H1 (cell line): ENCODE results near the gene TRIM65. TPM values are rescaled to one million over a fixed set of nuclear protein-coding genes. Genes with fewer than 3 reads are reported as not detected.
A peak's percentile ranks its signal among the peaks of the same experiment; 100 is the strongest.

Experiments
- CTCF ChIA-PET: fragments of 300-600 bp; sonication (Branson Sonifier 250); formaldehyde crosslinking; loops from one replicate; lab custom pipeline; 2021; ENCODE audit not compliant: partially characterized antibody; lab: Charles Lee
- POLR2A ChIA-PET: fragments of 300-600 bp; sonication (Branson Sonifier 250); formaldehyde crosslinking; loops from one replicate; lab custom pipeline; 2021; ENCODE audit warnings: inconsistent platforms; ENCODE audit not compliant: partially characterized antibody; lab: Charles Lee
- DNase-seq, 2 experiments: peaks; one replicate each; pipeline versions ENCODE4 v3.0.0 to v3.0.0-alpha.2; 2010 to 2022; ENCODE audit warnings: low spot score in 2 of 2, low read depth in 1 of 2, mixed read lengths in 1 of 2
- FAIRE-seq: peaks from 2 replicates; lab custom pipeline; 2011; peaks lifted over from hg19 to GRCh38; lab: Jason Lieb, UNC
- H2AFZ ChIP-seq: 2 replicates; pipeline ENCODE4 v1.8.1; 2012; ENCODE audit warnings: low read length, inconsistent platforms
- H2AK5ac ChIP-seq: 2 replicates; pipeline ENCODE4 v1.6.1; 2013; ENCODE audit warnings: low read depth, low read length
- H2BK120ac ChIP-seq: replicated peaks from 2 replicates; pipeline ENCODE3; 2013; ENCODE audit warnings: low read depth, low read length, inconsistent platforms
- H2BK12ac ChIP-seq: 2 replicates; pipeline ENCODE4 v1.6.1; 2013; ENCODE audit warnings: low read depth, low read length
- H2BK15ac ChIP-seq: 2 replicates; pipeline ENCODE4 v1.6.1; 2013; ENCODE audit warnings: low read length
- H2BK20ac ChIP-seq: 2 replicates; pipeline ENCODE4 v1.6.1; 2013; ENCODE audit warnings: low read length
- H2BK5ac ChIP-seq: 2 replicates; pipeline ENCODE4 v1.6.1; 2013; ENCODE audit warnings: low read depth, low read length
- H3K14ac ChIP-seq: 2 replicates; pipeline ENCODE4 v1.6.1; 2013; ENCODE audit warnings: inconsistent platforms; ENCODE audit not compliant: insufficient read length
- H3K18ac ChIP-seq: 2 replicates; pipeline ENCODE4 v1.6.1; 2013; ENCODE audit warnings: low read length; ENCODE audit errors: extremely low read depth
- H3K23ac ChIP-seq: 2 replicates; pipeline ENCODE4 v1.6.1; 2013; ENCODE audit warnings: inconsistent platforms; ENCODE audit not compliant: insufficient read length
- H3K23me2 ChIP-seq: 2 replicates; pipeline ENCODE4 v1.6.1; 2013; ENCODE audit warnings: low read depth, low read length
- H3K27ac ChIP-seq: 2 replicates; pipeline ENCODE4 v1.6.1; 2011; ENCODE audit warnings: low read depth, low read length, inconsistent platforms
- H3K27me3 ChIP-seq, 4 experiments: replicated peaks in 1 of 4; 1 replicate in 1 of 4; 2 replicates in 3 of 4; pipeline versions ENCODE4 v1.6.1 to v1.8.1; 2011 to 2013; ENCODE audit warnings: low read length in 3 of 4, mild to moderate bottlenecking in 3 of 4, inconsistent platforms in 2 of 4, mixed read lengths in 2 of 4, moderate library complexity in 1 of 4; ENCODE audit not compliant: control insufficient read depth in 3 of 4, insufficient read depth in 3 of 4; ENCODE audit errors: extremely low read depth in 1 of 4
- H3K36me3 ChIP-seq, 4 experiments: 2 replicates each; pipeline versions ENCODE4 v1.6.1 to v1.8.1; 2011 to 2013; ENCODE audit warnings: mild to moderate bottlenecking in 4 of 4, low read length in 3 of 4, moderate library complexity in 2 of 4, control low read depth in 1 of 4, inconsistent platforms in 1 of 4; ENCODE audit not compliant: insufficient read depth in 4 of 4, control insufficient read depth in 2 of 4
- H3K4ac ChIP-seq: replicated peaks from 2 replicates; pipeline ENCODE3; 2013; ENCODE audit warnings: low read length, low read depth, mixed read lengths, inconsistent platforms; ENCODE audit not compliant: insufficient read length
- H3K4me1 ChIP-seq, 4 experiments: replicated peaks in 1 of 4; 1 replicate in 1 of 4; 2 replicates in 3 of 4; pipeline versions ENCODE4 v1.6.1 to v1.8.1; 2011 to 2013; ENCODE audit warnings: low read length in 3 of 4, inconsistent platforms in 2 of 4, mixed read lengths in 1 of 4; ENCODE audit not compliant: insufficient read depth in 4 of 4, control insufficient read depth in 3 of 4
- H3K4me2 ChIP-seq, 2 experiments: 2 replicates each; pipeline versions ENCODE4 v1.6.1 to v1.8.1; 2011 to 2013; ENCODE audit warnings: low read depth in 2 of 2, low read length in 2 of 2, control low read depth in 1 of 2, inconsistent platforms in 1 of 2, mild to moderate bottlenecking in 1 of 2; ENCODE audit not compliant: insufficient read depth in 1 of 2
- H3K4me3 ChIP-seq, 4 experiments: fragments of 200-600, 300-600 bp in 1 of 4; sonication (generic), shearing (Covaris generic), sonication (Bioruptor Twin) in 1 of 4; 2 replicates each; pipeline versions ENCODE4 v1.5.1 to v1.8.1; 2011 to 2016; ENCODE audit warnings: low read length in 4 of 4, low read depth in 3 of 4, control low read depth in 2 of 4, inconsistent platforms in 2 of 4, mild to moderate bottlenecking in 2 of 4, mixed read lengths in 1 of 4, moderate library complexity in 1 of 4; ENCODE audit not compliant: insufficient read depth in 2 of 4; ENCODE audit errors: extremely low read depth in 1 of 4
- H3K56ac ChIP-seq: replicated peaks from 2 replicates; pipeline ENCODE3; 2013; ENCODE audit warnings: low read depth, mild to moderate bottlenecking, mixed read lengths, low read length, inconsistent platforms; ENCODE audit not compliant: insufficient read length
- H3K79me1 ChIP-seq: 2 replicates; pipeline ENCODE4 v1.6.1; 2013; ENCODE audit warnings: low read depth, low read length, control low read depth
- H3K79me2 ChIP-seq, 2 experiments: 2 replicates each; pipeline versions ENCODE4 v1.6.1 to v1.8.1; 2012 to 2013; ENCODE audit warnings: low read length in 2 of 2, mild to moderate bottlenecking in 2 of 2, inconsistent platforms in 1 of 2; ENCODE audit not compliant: insufficient read depth in 2 of 2, control insufficient read depth in 1 of 2
- H3K9ac ChIP-seq, 4 experiments: replicated peaks in 1 of 4; 1 replicate in 1 of 4; 2 replicates in 3 of 4; pipeline versions ENCODE4 v1.6.1 to v1.8.1; 2011 to 2013; ENCODE audit warnings: low read depth in 3 of 4, low read length in 3 of 4, control low read depth in 2 of 4, mild to moderate bottlenecking in 2 of 4, moderate library complexity in 2 of 4, inconsistent platforms in 1 of 4; ENCODE audit errors: extremely low read depth in 1 of 4
- H3K9me3 ChIP-seq, 2 experiments: 2 replicates each; pipeline versions ENCODE4 v1.6.1 to v1.8.1; 2012 to 2013; ENCODE audit warnings: mild to moderate bottlenecking in 2 of 2, moderate library complexity in 2 of 2, control low read depth in 1 of 2, inconsistent platforms in 1 of 2, low read depth in 1 of 2, low read length in 1 of 2, mixed read lengths in 1 of 2; ENCODE audit not compliant: insufficient read depth in 2 of 2
- H4K20me1 ChIP-seq, 2 experiments: replicated peaks in 1 of 2; 2 replicates each; pipeline versions ENCODE3 to v1.8.1; 2011 to 2013; ENCODE audit warnings: inconsistent platforms in 2 of 2, low read length in 2 of 2, mild to moderate bottlenecking in 1 of 2; ENCODE audit not compliant: insufficient read depth in 2 of 2, control insufficient read depth in 1 of 2
- H4K5ac ChIP-seq: 2 replicates; pipeline ENCODE4 v1.6.1; 2013; ENCODE audit warnings: low read length, low read depth, mixed read lengths, inconsistent platforms; ENCODE audit not compliant: insufficient read length
- H4K8ac ChIP-seq: 2 replicates; pipeline ENCODE4 v1.8.0; 2013; ENCODE audit warnings: mild to moderate bottlenecking, moderate library complexity, low read length, inconsistent platforms; ENCODE audit not compliant: insufficient read depth; ENCODE audit errors: extremely low read depth
- H4K91ac ChIP-seq: replicated peaks from 2 replicates; pipeline ENCODE3; 2013; ENCODE audit warnings: low read length, mixed read lengths, inconsistent platforms; ENCODE audit not compliant: insufficient read length
- EGR1 ChIP-seq: IDR thresholded peaks from 2 replicates; pipeline ENCODE4 v1.6.1; 2011; ENCODE audit warnings: low read depth, low read length, borderline replicate concordance
- EP300 ChIP-seq, 2 experiments: IDR thresholded peaks; 1 replicate in 1 of 2; 2 replicates in 1 of 2; pipeline ENCODE4 v1.6.1; 2011 to 2012; ENCODE audit warnings: low read depth in 2 of 2, low read length in 2 of 2, mild to moderate bottlenecking in 2 of 2, borderline replicate concordance in 1 of 2, inconsistent platforms in 1 of 2, moderate library complexity in 1 of 2
- POLR2A ChIP-seq, 2 experiments: IDR thresholded peaks; 1 replicate in 1 of 2; 2 replicates in 1 of 2; pipeline ENCODE4 v1.6.1; 2011; ENCODE audit warnings: low read depth in 2 of 2, low read length in 2 of 2, mild to moderate bottlenecking in 2 of 2; ENCODE audit errors: control extremely low read depth in 1 of 2
- SUZ12 ChIP-seq: fragments of 200-600 bp; sonication (generic); IDR thresholded peaks from 2 replicates; pipeline ENCODE4 v1.6.1; 2012; ENCODE audit warnings: mild to moderate bottlenecking, inconsistent platforms, low read length, moderate library complexity, mixed read lengths
- TCF12 ChIP-seq: IDR thresholded peaks from 2 replicates; pipeline ENCODE4 v1.6.1; 2011; ENCODE audit warnings: low read depth, mild to moderate bottlenecking, low read length
- TEAD4 ChIP-seq: IDR thresholded peaks from 2 replicates; pipeline ENCODE4 v1.6.1; 2012; ENCODE audit warnings: low read depth, low read length, inconsistent platforms, mixed read lengths
- WGBS, 2 experiments: shearing (Covaris generic) in 1 of 2; methylation state at CpG; one replicate each; pipeline versions ENCODE4 v1.1.6 to v1.1.7; 2013 to 2015; ENCODE audit warnings: low lambda C conversion rate in 2 of 2, mixed read lengths in 2 of 2, inconsistent platforms in 1 of 2, low coverage in 1 of 2, missing lambda C conversion rate in 1 of 2; ENCODE audit not compliant: insufficient replicate concordance in 2 of 2, insufficient coverage in 1 of 2, insufficient read length in 1 of 2; ENCODE audit errors: extremely low coverage in 1 of 2, missing lambda C conversion rate in 1 of 2; 5-methylcytosine and 5-hydroxymethylcytosine counted together
- polyA plus RNA-seq, 7 experiments: library from polyadenylated mRNA; depleted of rRNA in 3 of 7; stranded (reverse) in 5 of 7; unstranded in 2 of 7; fragments of >200 nt in 5 of 7; fragments of 200-250 nt in 2 of 7; gene quantifications; 1 replicate in 5 of 7; 2 replicates in 1 of 7; 4 replicates in 1 of 7; pipeline versions ENCODE4 v1.2.1 to v1.2.3, GENCODE V29; 2011 to 2013; ENCODE audit warnings: missing spikeins in 2 of 7, mixed read lengths in 2 of 7
- total RNA-seq: library from RNA; stranded (reverse); fragmentation: NEBNext Ultra II Directional; extraction: Animal tissue kit (Norgen Biotek cat#: 25700); gene quantifications from 2 replicates; pipeline ENCODE4 v1.2.1, GENCODE V29; 2021

Gene TRIM65
- total and polyA plus RNA-seq, 2 of the 8 experiments (the other 6 are each of a cell fraction or from before 2014, with no cell fraction given) = 21.2 to 48.6 TPM

DNA sequence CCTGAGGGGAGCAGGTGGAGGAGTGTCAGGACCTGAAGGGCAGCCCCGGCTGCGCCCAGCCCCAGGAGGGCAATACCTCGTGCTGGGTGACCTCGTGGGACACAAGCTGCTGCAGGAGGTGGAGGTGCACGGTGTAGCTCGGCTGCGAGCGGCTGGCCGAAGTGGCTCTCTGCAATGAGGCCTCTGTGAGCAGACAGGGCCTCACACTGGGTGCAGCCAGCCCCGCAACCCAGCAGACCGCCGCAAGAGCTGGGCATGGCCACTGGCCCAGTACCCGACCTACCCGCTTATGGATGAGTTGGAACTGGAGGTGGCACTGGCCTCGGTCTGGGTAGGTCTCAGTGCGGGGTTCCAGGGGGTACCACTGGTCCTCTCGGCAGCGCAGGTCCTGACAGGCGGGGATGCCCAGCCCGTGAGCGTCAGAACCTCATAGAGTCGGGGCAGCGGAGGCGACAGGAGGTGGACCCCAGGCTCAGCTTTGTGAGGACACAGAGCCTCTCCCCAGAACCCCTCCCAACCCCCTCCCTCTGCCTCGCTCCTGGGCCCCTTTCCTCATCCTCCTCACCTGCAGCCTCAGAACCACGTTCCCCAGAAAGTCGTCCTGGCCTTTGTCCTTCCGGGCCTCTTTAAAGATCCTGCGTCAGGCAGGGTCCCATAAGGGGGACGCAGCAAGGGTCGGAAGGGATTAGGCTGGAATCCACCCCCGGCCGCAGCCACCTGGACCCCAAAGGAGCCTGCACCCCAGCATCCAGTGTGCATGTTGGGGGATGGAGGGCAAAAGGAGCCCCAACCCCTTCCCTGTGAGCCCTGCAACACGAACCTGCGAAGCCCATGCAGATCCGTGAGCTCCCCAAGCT, 56.6 kb downstream of the TRIM65 start:
- peaks cover 0 to 10% (median 7%) of the 10 kb centered on the region in 4 experiments; a peak in 4 of 7 replicates for H3K4me1 ChIP-seq
- no peak overlapping the region for H4K5ac ChIP-seq
- POLR2A ChIA-PET = interaction anchor here (0.6 to 2.0 kb wide), 4 partner anchors 9 to 163 kb away, joined by 3 to 9 read pairs (median 5); partner anchors contain the start of gene WBP2
- H2BK120ac ChIP-seq = no peak overlapping the region
- no peak overlapping the region for H3K23ac ChIP-seq
- FAIRE-seq (no peak), DNase-seq (no peak)
- H2BK12ac ChIP-seq = no peak overlapping the region
- no peak for TF ChIP-seq SUZ12
- TF ChIP-seq EP300 (IDR thresholded peaks at IDR 0.05; ENCODE audit: borderline replicate concordance in 1 of 2, low read depth in 2 of 2, low read length in 2 of 2) = no peak
- no peak for TF ChIP-seq EGR1
- TF ChIP-seq TEAD4 = no peak
- no peak for TF ChIP-seq TCF12
- no peak for TF ChIP-seq POLR2A (IDR thresholded peaks at IDR 0.05; ENCODE audit: control extremely low read depth in 1 of 2, low read depth in 2 of 2, low read length in 2 of 2)
- CTCF ChIA-PET = interaction anchor here (0.7 to 27.2 kb wide), 5 partner anchors 9 to 1055 kb away, joined by 3 to 563 read pairs (median 3); partner anchors contain the start of genes UNC13D and WBP2
- H3K79me1 ChIP-seq = no peaks in the 10 kb centered on the region
- H4K91ac ChIP-seq = no peak overlapping the region
- no peak overlapping the region for H3K18ac ChIP-seq
- H3K9ac ChIP-seq = no peak overlapping the region
- no peaks in the 10 kb centered on the region for H3K36me3 ChIP-seq
- no peaks in the 10 kb centered on the region for H4K20me1 ChIP-seq
- H3K23me2 ChIP-seq = no peaks in the 10 kb centered on the region
- peak overlapping the region; percentile 85 for H4K8ac ChIP-seq
- no peaks in the 10 kb centered on the region for H3K9me3 ChIP-seq
- H2BK15ac ChIP-seq = no peak overlapping the region
- no peak overlapping the region for H2AFZ ChIP-seq
- no peaks in the 10 kb centered on the region for H3K79me2 ChIP-seq
- H3K4me3 ChIP-seq = no peak overlapping the region
- no peak overlapping the region for H3K56ac ChIP-seq
- 92% methylated on average over 35 of the region's 36 CpGs; no CpG with 5 or more reads in 1 of the 2 experiments for WGBS, 2 experiments
- H3K4me2 ChIP-seq = no peak overlapping the region
- no peak overlapping the region for H3K4ac ChIP-seq
- H2BK20ac ChIP-seq = no peak overlapping the region
- no peak overlapping the region for H3K14ac ChIP-seq
- no peak overlapping the region for H2BK5ac ChIP-seq
- no peak overlapping the region for H2AK5ac ChIP-seq
- H3K27ac ChIP-seq = no peak overlapping the region; the same call in 1 of the 2 replicates
- H3K27me3 ChIP-seq = no peaks in the 10 kb centered on the region
